ENCODE results near the gene HSD3B7. TPM values are rescaled to one million over a fixed set of nuclear protein-coding genes. Genes with fewer than 3 reads are reported as not detected.
"Not testable (repeated sequence)": the region's sequence is repeated elsewhere in the genome, so short reads cannot be mapped to it uniquely, and the experiment has no call there.

HSD3B7 gene
- total RNA-seq, 6 donors from 2014 or later: 10.5 to 38.8 (median 21.3) TPM

DNA sequence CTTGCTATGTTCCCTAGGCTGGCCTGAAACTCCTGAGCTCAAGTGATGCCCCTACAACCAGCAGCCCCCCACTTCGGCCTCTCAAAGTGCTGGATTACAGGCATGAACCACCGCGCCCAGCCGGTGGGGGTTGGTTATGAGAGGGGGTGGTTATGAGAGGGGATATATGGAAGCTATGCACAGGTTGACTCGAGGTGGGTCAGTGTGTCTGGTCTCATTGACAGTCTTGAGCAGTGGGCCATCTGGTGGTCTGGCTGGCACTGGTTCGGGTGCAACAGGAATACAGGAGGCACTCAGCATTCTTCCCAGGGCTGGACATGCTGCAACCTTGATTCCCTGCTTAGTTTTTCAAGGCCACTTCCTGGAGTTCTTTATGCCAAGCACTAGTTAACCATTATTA, 31.0 kb downstream of the HSD3B7 start:
- no peak for ATAC-seq (ENCODE audit: low FRiP score in 2 of 2)
- 68 to 69% methylated on average over 6 of the region's 6 CpGs for WGBS, 2 donors
- no peak overlapping the region for H3K27ac ChIP-seq
- H3K4me3 ChIP-seq: no peak overlapping the region
- peaks cover 0 to 6% (median 3%) of the 10 kb centered on the region in 4 donors for H3K27me3 ChIP-seq
- TF ChIP-seq, protein P1, sequence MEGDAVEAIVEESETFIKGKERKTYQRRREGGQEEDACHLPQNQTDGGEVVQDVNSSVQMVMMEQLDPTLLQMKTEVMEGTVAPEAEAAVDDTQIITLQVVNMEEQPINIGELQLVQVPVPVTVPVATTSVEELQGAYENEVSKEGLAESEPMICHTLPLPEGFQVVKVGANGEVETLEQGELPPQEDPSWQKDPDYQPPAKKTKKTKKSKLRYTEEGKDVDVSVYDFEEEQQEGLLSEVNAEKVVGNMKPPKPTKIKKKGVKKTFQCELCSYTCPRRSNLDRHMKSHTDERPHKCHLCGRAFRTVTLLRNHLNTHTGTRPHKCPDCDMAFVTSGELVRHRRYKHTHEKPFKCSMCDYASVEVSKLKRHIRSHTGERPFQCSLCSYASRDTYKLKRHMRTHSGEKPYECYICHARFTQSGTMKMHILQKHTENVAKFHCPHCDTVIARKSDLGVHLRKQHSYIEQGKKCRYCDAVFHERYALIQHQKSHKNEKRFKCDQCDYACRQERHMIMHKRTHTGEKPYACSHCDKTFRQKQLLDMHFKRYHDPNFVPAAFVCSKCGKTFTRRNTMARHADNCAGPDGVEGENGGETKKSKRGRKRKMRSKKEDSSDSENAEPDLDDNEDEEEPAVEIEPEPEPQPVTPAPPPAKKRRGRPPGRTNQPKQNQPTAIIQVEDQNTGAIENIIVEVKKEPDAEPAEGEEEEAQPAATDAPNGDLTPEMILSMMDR (IDR thresholded peaks at IDR 0.05): no peak
- no peak for TF ChIP-seq POLR2AphosphoS5 (IDR thresholded peaks at IDR 0.05)
- TF ChIP-seq POLR2A (IDR thresholded peaks at IDR 0.05): no peak
- TF ChIP-seq EP300 (IDR thresholded peaks at IDR 0.05): no peak
- H3K4me1 ChIP-seq: no peaks in the 10 kb centered on the region
- H3K9me3 ChIP-seq: no peaks in the 10 kb centered on the region
- no peaks in the 10 kb centered on the region for H3K36me3 ChIP-seq
- DNase-seq: no peak

DNA sequence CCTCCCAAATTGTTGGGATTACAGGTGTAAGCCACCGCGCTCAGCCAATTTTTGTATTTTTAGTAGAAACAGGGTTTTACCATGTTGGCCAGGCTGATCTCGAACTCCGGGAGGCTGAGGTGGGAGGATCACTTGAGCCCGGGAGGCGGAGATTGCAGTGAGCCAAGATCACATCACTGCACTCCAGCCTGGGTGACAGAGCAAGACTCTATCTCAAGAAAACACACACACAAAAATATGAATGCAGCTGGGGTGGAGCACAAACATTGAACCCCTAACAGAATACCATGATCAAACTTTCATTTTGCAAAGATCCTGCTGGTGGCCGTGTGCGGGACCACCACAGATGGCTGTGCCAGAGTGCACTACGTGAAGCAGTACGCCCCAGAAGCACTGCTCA, 32.7 kb downstream of the HSD3B7 start:
- WGBS, 2 donors: 87 to 93% methylated on average over 10 of the region's 10 CpGs
- H3K4me3 ChIP-seq; ATAC-seq (ENCODE audit: low FRiP score in 2 of 2): not testable (repeated sequence)

DNA sequence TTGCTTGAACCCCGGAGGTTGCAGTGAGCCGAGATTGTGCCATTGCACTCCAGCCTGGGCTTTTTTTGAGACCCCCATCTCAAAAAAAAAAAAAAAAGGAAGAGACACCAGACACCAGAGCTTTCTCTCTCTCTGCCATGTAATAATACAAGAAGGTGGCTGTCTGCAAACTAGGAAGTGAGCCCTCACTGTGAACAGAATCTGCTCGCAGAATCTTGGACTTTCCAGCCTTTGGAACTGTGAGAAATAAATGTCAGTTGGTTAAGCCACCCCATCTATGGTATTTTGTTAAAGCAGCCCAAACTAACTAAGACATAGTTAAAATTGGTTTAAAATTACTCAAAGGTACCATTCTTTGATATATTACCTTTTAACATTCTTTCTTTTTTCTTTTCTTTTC, 35.5 kb downstream of the HSD3B7 start:
- ATAC-seq (ENCODE audit: low FRiP score in 2 of 2): no peak
- H3K27me3 ChIP-seq: no peaks in the 10 kb centered on the region
- H3K4me1 ChIP-seq: no peaks in the 10 kb centered on the region
- 94 to 97% methylated on average over 3 of the region's 3 CpGs for WGBS, 2 donors
- no peak overlapping the region for H3K4me3 ChIP-seq
- DNase-seq: no peak
- H3K36me3 ChIP-seq: no peaks in the 10 kb centered on the region
- TF ChIP-seq POLR2A (IDR thresholded peaks at IDR 0.05) (no peak), EP300 (IDR thresholded peaks at IDR 0.05) (no peak), POLR2AphosphoS5 (IDR thresholded peaks at IDR 0.05) (no peak)
- TF ChIP-seq, protein P1 (IDR thresholded peaks at IDR 0.05): no peak
- H3K9me3 ChIP-seq: no peaks in the 10 kb centered on the region
- no peak overlapping the region for H3K27ac ChIP-seq

More for the DNA sequence above, 32.7 kb downstream of the HSD3B7 start:
- not testable (repeated sequence) for H3K4me1 ChIP-seq, H3K27me3 ChIP-seq, H3K9me3 ChIP-seq, H3K27ac ChIP-seq, DNase-seq, H3K36me3 ChIP-seq

DNA sequence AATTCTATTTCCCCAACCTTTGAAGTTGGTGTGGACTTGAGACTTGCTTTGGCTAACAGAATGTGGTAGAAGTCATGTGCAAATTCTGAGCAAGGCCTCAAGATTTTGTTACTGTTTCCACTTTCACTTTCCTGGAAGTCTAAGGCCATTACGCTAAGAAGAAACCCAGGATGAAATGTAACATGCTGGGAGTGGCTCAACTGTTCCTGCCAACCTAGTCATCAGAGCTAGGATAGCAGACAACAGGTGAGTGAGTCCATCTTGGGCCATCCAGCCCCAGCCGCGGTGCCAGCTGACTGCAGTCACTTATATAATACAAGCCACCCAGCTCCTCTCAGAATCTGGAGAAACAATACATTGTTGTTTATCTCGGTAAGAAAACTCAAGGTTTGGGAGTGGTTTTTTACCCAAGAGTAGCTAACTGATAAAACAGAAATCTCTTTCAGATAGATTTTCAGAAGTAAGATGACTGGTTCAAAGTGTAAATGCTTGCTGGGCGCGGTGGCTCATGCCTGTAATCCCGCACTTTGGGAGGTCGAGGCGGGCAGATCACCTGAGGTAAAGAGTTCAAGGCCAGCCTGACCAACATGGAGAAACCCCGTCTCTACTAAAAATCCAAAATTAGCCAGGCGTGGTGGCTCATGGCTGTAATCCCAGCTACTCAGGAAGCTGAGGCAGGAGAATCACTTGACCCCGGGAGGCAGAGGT, 37.7 kb downstream of the HSD3B7 start:
- peak in 1 of 2 donors; percentile 44 for DNase-seq
- no peak for TF ChIP-seq EP300 (IDR thresholded peaks at IDR 0.05)
- TF ChIP-seq POLR2A (IDR thresholded peaks at IDR 0.05): no peak
- no peak for TF ChIP-seq POLR2AphosphoS5 (IDR thresholded peaks at IDR 0.05)
- TF ChIP-seq, protein P1 (IDR thresholded peaks at IDR 0.05): no peak
- Histone ChIP-seq H3K4me1 (no peaks in the 10 kb centered on the region), H3K36me3 (no peaks in the 10 kb centered on the region), H3K9me3 (no peaks in the 10 kb centered on the region), H3K4me3 (no peak overlapping the region), H3K27me3 (no peaks in the 10 kb centered on the region), H3K27ac (no peak overlapping the region)
- 81 to 90% methylated on average over 12 of the region's 12 CpGs for WGBS, 2 donors
- ATAC-seq (ENCODE audit: low FRiP score in 2 of 2): no peak

DNA sequence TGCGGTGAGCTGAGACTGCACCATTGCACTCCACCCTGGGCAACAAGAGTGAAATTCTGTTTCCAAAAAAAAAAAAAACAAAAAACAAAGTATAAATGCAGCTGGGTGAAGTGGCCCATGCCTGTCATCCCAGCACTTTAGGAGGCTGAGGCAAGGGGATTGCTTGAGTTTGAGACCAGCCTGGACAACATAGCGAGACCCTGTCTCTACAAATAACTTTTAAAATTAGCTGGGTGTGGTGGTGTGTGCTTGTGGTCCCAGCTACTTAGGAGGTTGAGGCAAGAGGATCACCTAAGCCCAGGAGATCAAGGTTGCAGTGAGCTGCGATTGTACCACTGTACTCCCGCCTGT, 38.2 kb downstream of the HSD3B7 start:
- no peaks in the 10 kb centered on the region for H3K4me1 ChIP-seq
- WGBS, 2 donors: 87 to 95% methylated on average over 4 of the region's 4 CpGs
- no peak for ATAC-seq (ENCODE audit: low FRiP score in 2 of 2)
- no peaks in the 10 kb centered on the region for H3K36me3 ChIP-seq
- H3K27me3 ChIP-seq: no peaks in the 10 kb centered on the region
- H3K9me3 ChIP-seq: no peaks in the 10 kb centered on the region
- no peak for DNase-seq
- no peak for TF ChIP-seq POLR2A (IDR thresholded peaks at IDR 0.05)
- no peak for TF ChIP-seq EP300 (IDR thresholded peaks at IDR 0.05)
- TF ChIP-seq POLR2AphosphoS5 (IDR thresholded peaks at IDR 0.05): no peak
- TF ChIP-seq, protein P1 (IDR thresholded peaks at IDR 0.05): no peak
- H3K27ac ChIP-seq: no peak overlapping the region
- no peak overlapping the region for H3K4me3 ChIP-seq
